A673 (cell line): Measurements from ENCODE around the gene RHBG.

Experiments used
- CTCF ChIP-seq: fragments of 300-800, 200-600 bp; sonication (generic); conservative IDR thresholded peaks from 2 replicates; pipeline ENCODE4 v1.5.1; 2017; ENCODE audit warnings: low read depth, mild to moderate bottlenecking, antibody characterized with exemption, low read length, moderate library complexity, mixed read lengths
- EZH2 ChIP-seq: fragments of 200-600 bp; sonication (generic); IDR thresholded peaks from 2 replicates; pipeline ENCODE4 v1.6.1; 2017; ENCODE audit warnings: borderline replicate concordance, low read depth, mild to moderate bottlenecking, mixed read lengths, antibody characterized with exemption, low read length; ENCODE audit not compliant: poor library complexity, severe bottlenecking

- no peak for TF ChIP-seq CTCF
- no peak for TF ChIP-seq EZH2
These were observed 41.2 kb downstream of the RHBG start for GRCh38 chr1:156410238-156410637.
